Measurements from ENCODE around the gene FAM107B.

GRCh38 chr10:14587540-14588083 is 187.1 kb downstream of the FAM107B start:
- no peak for TF ChIP-seq CTCF (IDR thresholded peaks at IDR 0.05)
- TF ChIP-seq EZH2phosphoT487 (IDR thresholded peaks at IDR 0.05), result no peak

Data from neural progenitor cell (in vitro differentiated cells).